Muscle layer of colon (tissue), 2 donors: ENCODE measurements around the gene CAMK2G.

Experiments used
- H3K27ac ChIP-seq: one replicate; pipeline ENCODE4 v1.7.0; 2013; ENCODE audit warnings: low read depth, mild to moderate bottlenecking, low read length, moderate library complexity
- H3K27me3 ChIP-seq, 2 donors: one replicate each; pipeline ENCODE4 v1.7.0; 2013; ENCODE audit warnings: low read length in 2 of 2, mild to moderate bottlenecking in 2 of 2; ENCODE audit not compliant: insufficient read depth in 2 of 2, control insufficient read depth in 1 of 2
- H3K36me3 ChIP-seq: one replicate; pipeline ENCODE4 v1.7.0; 2013; ENCODE audit warnings: mild to moderate bottlenecking, low read length; ENCODE audit not compliant: insufficient read depth
- H3K4me1 ChIP-seq: one replicate; pipeline ENCODE4 v1.7.0; 2013; ENCODE audit warnings: mild to moderate bottlenecking, low read length; ENCODE audit not compliant: insufficient read depth
- H3K4me3 ChIP-seq, 2 donors: one replicate each; pipeline ENCODE4 v1.7.0; 2013; ENCODE audit warnings: low read length in 2 of 2, low read depth in 1 of 2, mild to moderate bottlenecking in 1 of 2, moderate library complexity in 1 of 2
- H3K9ac ChIP-seq: one replicate; pipeline ENCODE4 v1.7.0; 2013; ENCODE audit warnings: low read length
- H3K9me3 ChIP-seq: one replicate; pipeline ENCODE4 v1.7.0; 2013; ENCODE audit warnings: mild to moderate bottlenecking, low read length
- donor health status: abdominal sarcoma.
- donor health status: Adenocarcinoma of cecum.

The CAMK2G gene

GRCh38 chr10:73858013-73858708, 16.2 kb downstream of the CAMK2G start:
- H3K9ac ChIP-seq: no peak overlapping the region
- H3K36me3 ChIP-seq: peaks cover 53% of the 10 kb centered on the region
- no peaks in the 10 kb centered on the region for H3K27me3 ChIP-seq
- no peak overlapping the region for H3K4me3 ChIP-seq
- H3K4me1 ChIP-seq: peaks cover 83% of the 10 kb centered on the region
- no peaks in the 10 kb centered on the region for H3K9me3 ChIP-seq
- H3K27ac ChIP-seq: peak overlapping the region; percentile 59

- H3K9ac ChIP-seq: no peak overlapping the region
- H3K4me3 ChIP-seq: no peak overlapping the region
- peaks cover 83% of the 10 kb centered on the region for H3K4me1 ChIP-seq
- H3K9me3 ChIP-seq: no peaks in the 10 kb centered on the region
- H3K27me3 ChIP-seq: no peaks in the 10 kb centered on the region
- peak overlapping the region; percentile 59 for H3K27ac ChIP-seq
- H3K36me3 ChIP-seq: peaks cover 60% of the 10 kb centered on the region
These were observed 16.9 kb downstream of the CAMK2G start for GRCh38 chr10:73857446-73857845.

GRCh38 chr10:73856261-73856660, 18.1 kb downstream of the CAMK2G start:
- H3K4me1 ChIP-seq: peaks cover 84% of the 10 kb centered on the region
- H3K27me3 ChIP-seq: no peaks in the 10 kb centered on the region
- H3K4me3 ChIP-seq: no peak overlapping the region
- no peak overlapping the region for H3K9ac ChIP-seq
- no peaks in the 10 kb centered on the region for H3K9me3 ChIP-seq
- H3K27ac ChIP-seq: peak overlapping the region; percentile 59
- H3K36me3 ChIP-seq: peaks cover 67% of the 10 kb centered on the region

GRCh38 chr10:73855413-73855812, 18.9 kb downstream of the CAMK2G start:
- Histone ChIP-seq H3K9me3 (no peaks in the 10 kb centered on the region), H3K27ac (no peak overlapping the region), H3K4me1 (peaks cover 92% of the 10 kb centered on the region), H3K36me3 (peaks cover 59% of the 10 kb centered on the region), H3K4me3 (no peak overlapping the region), H3K9ac (no peak overlapping the region), H3K27me3 (no peaks in the 10 kb centered on the region)

- Histone ChIP-seq H3K4me3 (no peak overlapping the region), H3K4me1 (peaks cover 93% of the 10 kb centered on the region), H3K9ac (no peak overlapping the region), H3K9me3 (no peaks in the 10 kb centered on the region), H3K27ac (peak overlapping the region; percentile 2), H3K27me3 (no peaks in the 10 kb centered on the region), H3K36me3 (peaks cover 48% of the 10 kb centered on the region)
These were observed 20.0 kb downstream of the CAMK2G start for GRCh38 chr10:73854310-73854709.

- H3K27ac ChIP-seq: peak overlapping the region; percentile 66
- no peaks in the 10 kb centered on the region for H3K27me3 ChIP-seq
- H3K9ac ChIP-seq: no peak overlapping the region
- H3K4me1 ChIP-seq: peaks cover 97% of the 10 kb centered on the region
- no peak overlapping the region for H3K4me3 ChIP-seq
- H3K9me3 ChIP-seq: no peaks in the 10 kb centered on the region
- peaks cover 50% of the 10 kb centered on the region for H3K36me3 ChIP-seq
These were observed 21.2 kb downstream of the CAMK2G start for GRCh38 chr10:73853196-73853595.

GRCh38 chr10:73850863-73851461, 23.4 kb downstream of the CAMK2G start:
- Histone ChIP-seq H3K36me3 (peaks cover 61% of the 10 kb centered on the region), H3K4me3 (peak overlapping the region in 1 of 2 donors; percentile 17), H3K9me3 (no peaks in the 10 kb centered on the region), H3K9ac (peak overlapping the region; percentile 47), H3K27ac (peak overlapping the region; percentile 80), H3K4me1 (peaks cover 74% of the 10 kb centered on the region), H3K27me3 (no peaks in the 10 kb centered on the region)

- peak overlapping the region; percentile 47 for H3K9ac ChIP-seq
- H3K4me1 ChIP-seq: peaks cover 67% of the 10 kb centered on the region
- peak overlapping the region; percentile 80 for H3K27ac ChIP-seq
- H3K27me3 ChIP-seq: no peaks in the 10 kb centered on the region
- peaks cover 61% of the 10 kb centered on the region for H3K36me3 ChIP-seq
- peak overlapping the region in 1 of 2 donors; percentile 17 for H3K4me3 ChIP-seq
- no peaks in the 10 kb centered on the region for H3K9me3 ChIP-seq
These were observed 24.1 kb downstream of the CAMK2G start for GRCh38 chr10:73850211-73850610.

- Histone ChIP-seq H3K4me1 (peaks cover 54% of the 10 kb centered on the region), H3K9ac (peak overlapping the region; percentile 47), H3K4me3 (no peak overlapping the region), H3K9me3 (no peaks in the 10 kb centered on the region), H3K27ac (peak overlapping the region; percentile 80), H3K27me3 (no peaks in the 10 kb centered on the region), H3K36me3 (peaks cover 60% of the 10 kb centered on the region)
These were observed 25.4 kb downstream of the CAMK2G start for GRCh38 chr10:73848821-73849489.

GRCh38 chr10:73847031-73847430, 27.3 kb downstream of the CAMK2G start:
- Histone ChIP-seq H3K27ac (no peak overlapping the region), H3K27me3 (no peaks in the 10 kb centered on the region), H3K9ac (no peak overlapping the region), H3K9me3 (no peaks in the 10 kb centered on the region), H3K4me3 (no peak overlapping the region), H3K36me3 (peaks cover 62% of the 10 kb centered on the region), H3K4me1 (peaks cover 35% of the 10 kb centered on the region)

- Histone ChIP-seq H3K4me1 (no peaks in the 10 kb centered on the region), H3K9me3 (no peaks in the 10 kb centered on the region), H3K27me3 (no peaks in the 10 kb centered on the region), H3K4me3 (no peak overlapping the region), H3K27ac (no peak overlapping the region), H3K36me3 (peaks cover 90% of the 10 kb centered on the region), H3K9ac (no peak overlapping the region)
These were observed 31.1 kb downstream of the CAMK2G start for GRCh38 chr10:73843261-73843660.
